ENCODE data around the gene ZNF254.
"Not testable (repeated sequence)": the region's sequence is repeated elsewhere in the genome, so short reads cannot be mapped to it uniquely, and the experiment has no call there.

The ZNF254 gene

DNA sequence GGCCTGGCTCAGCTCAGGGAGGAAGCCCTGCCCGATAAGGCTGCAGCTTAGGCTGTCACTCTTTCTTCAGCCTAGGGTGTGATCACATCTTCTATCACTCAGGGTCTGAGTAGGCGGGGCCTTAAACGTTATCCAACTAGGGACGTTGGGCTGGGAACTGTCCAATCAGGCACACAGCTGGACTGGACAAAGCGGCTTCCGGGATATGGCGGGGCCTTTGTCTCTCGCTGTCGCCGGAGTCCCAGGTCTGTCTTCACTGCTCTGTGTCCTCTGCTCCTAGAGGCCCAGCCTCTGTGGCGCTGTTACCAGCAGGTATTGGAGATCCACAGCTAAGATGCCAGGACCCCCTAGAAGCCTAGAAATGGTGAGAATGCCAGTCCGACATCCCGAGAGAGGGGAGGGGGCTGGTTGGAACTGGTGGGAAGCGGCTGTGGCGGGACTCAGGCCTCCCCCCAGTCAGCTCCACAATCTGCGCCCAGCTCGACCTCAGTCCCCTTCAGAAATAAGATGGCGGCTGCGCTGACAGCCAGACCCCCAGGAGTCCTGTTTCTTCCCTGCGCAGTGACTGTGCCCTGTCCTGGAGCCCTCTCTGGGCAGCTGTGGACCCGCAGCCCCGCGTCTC, at the start of gene ZNF254:
Gene ZNF254, plus strand, starts transcription at position 214 of the 622 bp plus-strand sequence. Its CDS starts 121 bp downstream, at position 335.
- DNase-seq: peak; percentile 87 to 89

DNA sequence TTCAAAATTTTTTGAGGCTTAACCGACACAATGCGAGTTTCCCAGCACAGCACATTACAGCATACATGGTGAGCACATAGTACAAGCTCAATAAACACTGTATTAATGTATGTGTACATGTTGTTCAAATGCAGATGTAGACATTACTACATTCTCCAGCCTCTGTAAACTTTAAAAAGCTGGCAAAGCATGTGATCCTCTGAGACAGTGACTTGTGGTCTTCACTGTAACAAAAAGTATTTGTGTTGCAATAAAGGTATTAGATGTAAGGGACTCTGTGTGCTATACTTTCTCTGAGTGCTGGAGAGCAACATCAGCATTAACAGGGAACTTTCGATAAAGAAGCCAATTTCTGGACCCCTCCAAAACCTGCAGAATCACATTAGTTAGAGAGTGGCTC, 46.4 kb upstream of the ZNF254 start:
- DNase-seq: no peak

DNA sequence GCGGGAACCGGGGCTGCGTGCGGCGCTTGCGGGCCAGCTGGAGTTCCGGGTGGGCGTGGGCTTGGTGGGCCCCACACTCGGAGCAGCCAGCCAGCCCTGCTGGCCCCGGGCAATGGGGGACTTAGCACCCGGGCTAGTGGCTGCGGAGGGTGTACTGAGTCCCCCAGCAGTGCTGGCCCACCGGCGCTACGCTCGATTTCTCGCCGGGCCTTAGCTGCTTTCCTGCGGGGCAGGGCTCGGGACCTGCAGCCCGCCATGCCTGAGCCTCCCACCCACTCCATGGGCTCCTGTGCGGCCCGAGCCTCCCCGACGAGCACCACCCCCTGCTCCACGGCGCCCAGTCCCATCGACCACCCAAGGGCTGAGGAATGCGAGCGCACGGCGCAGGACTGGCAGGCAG, 45.7 kb upstream of the ZNF254 start:
- DNase-seq: not testable (repeated sequence)

DNA sequence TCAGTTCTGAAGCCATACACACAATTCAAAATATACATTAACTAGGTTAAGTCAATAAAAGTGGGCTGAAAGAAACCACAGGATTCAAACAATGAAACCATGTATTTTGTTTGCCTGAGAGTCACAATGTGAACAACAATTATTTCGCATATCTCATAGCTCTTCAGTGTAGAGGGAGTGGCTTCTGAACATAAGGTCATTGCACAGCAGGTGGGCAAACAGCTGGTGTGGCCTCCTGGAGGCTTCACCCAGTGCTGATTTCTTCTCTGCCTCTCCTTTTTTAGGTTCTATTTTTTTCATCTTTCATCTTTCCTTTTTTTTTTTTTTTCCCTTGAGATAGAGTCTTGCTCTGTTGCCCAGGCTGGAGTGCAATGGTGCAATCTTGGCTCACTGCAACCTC, 40.4 kb upstream of the ZNF254 start:
- no peak for DNase-seq

DNA sequence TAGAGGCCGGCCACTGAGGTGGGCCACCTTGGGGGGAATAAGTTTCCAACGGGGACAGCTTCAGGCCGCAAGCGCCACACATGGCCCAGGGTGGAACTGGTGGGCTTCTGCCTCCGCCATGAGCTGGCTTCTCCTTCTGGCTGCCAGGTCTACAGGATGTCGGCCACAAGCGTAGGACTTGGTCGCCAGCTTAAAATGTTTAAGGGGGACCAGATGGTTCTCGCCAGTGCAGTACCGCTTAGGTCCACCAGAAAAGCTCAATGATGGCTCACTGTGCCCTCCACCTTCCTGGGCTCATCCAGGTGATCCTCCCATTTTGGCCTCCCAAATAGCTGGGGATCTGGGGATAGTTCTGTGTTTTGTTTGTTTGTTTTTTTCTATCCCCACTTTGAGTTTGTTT, 38.7 kb upstream of the ZNF254 start:
- DNase-seq: no peak

DNA sequence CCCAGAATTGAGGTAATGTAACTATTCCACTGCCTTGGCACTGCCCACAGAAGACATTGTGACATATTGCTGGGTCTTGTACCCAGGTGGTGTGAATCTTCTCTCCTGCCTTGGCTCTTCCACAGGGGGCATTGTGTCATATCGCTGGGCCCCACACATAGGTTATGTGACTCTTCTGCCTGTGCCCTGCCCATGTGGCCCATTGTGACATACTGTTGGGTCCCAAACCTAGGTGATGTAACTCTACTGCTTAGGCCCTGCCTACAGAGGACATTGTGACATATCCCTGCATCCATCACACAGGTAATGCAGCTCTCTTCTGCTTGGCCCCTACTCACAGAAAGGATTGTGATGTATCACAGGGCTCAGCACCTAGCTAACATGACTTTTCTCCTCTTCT, 37.5 kb upstream of the ZNF254 start:
- no peak for DNase-seq

DNA sequence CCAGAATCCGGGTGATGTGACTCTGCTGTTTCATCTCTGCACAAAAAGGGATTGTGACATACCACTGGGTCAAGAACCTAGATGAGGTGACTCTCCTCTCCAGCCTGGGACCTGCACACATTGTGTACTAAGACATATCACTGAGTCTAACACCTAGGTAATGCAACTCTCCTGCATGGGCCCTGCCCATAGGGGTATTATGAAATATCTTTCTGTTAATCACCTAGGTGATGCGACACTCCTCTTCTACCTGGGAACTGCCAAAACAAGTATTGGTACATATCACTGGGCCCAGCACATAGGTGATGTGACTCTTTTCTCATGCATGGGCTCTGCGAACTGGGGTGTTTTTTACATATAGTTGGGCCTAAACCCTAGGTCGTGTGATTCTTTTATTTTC, 35.5 kb upstream of the ZNF254 start:
- DNase-seq: no peak

DNA sequence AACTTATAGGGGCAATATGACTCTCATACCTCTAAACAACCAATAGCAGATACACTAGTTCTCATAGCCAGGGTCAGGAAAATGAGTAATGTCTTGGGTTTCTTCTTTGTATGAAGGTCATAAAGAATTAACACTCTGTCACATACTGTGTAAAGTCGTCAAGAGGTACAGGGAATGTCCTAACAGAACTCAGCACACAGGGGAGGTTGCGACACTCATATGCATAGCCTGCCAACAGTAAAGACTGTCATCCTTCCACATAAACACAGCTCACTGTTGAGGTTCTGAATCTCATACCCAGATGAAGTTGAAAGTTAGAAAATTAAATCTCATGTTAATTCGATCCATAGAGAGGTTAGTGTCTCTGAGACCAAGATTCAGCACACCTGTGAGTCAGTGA, 34.2 kb upstream of the ZNF254 start:
- no peak for DNase-seq

DNA sequence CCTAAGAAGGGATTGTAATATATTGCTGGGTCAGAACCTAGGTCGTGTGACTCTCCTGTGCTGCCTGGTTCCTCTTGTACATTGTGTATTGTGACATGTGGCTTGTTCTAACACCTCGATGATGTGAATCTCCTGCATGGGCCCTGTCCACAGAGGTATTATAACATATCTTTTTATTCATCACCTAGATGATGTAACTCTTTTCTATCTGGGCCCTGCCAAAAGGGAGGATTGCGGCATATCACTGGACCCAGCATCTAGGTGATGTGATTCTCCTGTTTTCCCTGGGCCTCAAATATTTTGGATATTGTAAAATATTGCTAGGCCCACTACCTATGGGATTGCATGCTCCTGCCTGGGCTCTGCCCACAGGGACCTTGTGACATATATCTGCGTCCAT, 33.4 kb upstream of the ZNF254 start:
- DNase-seq: no peak

DNA sequence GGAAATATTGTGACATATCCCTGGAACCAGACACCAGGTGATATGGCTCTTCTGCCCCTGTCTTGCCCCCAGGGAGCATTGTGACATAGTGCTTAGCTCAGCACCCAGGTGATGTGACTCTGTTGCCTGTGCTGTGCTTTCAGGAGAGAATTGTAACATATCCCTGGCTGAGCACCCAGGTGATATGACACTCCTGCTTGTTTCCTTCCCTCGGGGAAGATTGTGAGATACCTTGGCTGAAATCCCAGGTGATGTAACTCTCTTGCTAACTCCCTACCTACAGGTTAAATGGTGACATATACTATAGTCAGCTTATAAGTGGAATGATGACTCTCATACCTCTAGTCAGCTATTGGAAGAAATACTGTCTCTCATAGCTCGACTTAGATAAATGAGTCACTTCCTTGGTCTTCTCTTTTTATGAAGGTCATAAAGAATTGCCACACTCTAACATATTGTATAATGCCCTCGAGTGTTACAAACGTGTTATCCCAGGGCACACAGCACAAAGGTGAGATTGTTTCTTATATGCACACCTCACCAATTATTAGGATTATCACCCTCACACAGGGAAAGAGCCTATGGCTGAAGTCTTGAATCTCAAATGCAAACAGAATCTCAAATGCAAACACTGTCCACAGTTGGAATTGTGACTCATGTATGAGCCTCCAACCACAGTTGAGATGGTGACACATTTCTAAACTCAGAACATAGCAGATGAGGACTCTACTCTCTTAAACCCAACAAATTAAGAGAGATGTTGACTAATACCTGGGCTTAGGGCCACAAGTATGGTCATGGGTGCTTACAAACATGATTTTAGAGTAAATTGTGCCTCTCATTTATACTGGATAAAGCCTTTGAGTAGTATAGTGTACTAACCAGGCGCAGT, 32.7 kb upstream of the ZNF254 start:
- DNase-seq: no peak

DNA sequence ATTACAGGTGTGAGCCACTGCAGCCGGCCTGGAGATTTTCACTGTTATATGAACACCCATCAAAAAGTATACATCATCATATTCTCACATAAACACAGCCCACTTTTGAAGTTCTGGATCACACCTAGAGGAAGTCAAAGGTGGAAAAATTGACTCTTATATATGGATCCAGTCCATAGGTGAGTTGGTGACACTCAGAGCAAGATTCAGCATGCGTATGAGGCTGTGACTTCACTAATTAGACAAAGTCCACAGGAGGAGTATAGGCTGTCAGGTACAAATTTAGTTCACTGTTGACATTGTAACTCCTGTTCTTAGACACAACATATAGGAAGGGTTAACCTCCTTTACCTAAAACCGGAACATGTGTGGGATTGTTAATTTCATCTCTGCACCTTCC, 31.4 kb upstream of the ZNF254 start:
- no peak for DNase-seq

DNA sequence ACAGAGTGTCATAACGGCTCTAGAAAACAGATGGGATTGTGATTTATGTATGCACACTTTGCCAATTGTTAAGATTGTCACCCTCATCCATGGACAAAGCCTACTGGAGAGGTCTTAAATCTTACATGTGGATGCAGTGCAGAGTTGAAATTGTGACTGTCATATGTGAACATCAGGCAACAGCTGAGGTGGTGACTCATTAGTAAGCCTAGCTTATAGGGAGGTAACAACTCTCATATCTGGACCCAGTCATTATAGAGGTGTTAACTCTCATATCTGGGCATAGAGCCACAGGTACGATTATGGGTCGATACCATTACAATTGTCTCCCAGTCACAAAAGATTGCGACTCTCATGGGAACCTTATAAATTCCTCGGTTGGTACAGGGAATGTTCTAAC, 29.8 kb upstream of the ZNF254 start:
- no peak for DNase-seq

DNA sequence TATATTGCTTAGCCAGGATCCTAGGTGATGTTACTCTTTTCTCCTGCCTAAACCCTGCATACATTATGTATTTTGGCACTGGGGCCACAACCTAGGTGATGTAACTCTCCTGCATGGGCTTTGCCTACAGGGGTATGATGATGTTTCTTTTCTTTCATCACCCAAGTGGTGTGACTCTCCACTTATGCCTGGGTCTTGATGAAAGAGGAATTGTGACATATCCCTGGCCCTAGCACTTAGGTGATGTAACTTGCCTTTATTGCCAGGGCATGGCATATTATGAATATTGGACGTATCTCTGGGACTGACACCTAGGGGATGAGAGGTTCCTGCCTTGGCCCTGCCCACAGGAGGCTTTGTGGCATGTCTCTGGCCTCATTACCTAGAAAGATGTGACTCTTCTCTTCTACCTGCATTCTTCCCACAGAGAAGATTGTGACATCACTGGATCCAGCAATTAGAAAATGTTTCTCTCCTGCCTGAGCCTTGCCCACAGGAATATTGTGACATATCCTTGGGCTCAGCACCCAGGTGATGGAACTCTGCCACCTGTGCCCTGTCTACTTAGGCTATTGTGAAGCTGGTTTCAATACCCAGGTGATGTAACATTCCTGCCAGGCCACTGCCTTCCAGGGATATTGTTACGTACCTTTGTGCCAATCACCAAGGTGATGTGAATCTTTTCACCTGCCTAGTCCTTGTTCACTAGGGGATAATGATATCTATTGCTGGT, 27.3 kb upstream of the ZNF254 start:
- DNase-seq: no peak

DNA sequence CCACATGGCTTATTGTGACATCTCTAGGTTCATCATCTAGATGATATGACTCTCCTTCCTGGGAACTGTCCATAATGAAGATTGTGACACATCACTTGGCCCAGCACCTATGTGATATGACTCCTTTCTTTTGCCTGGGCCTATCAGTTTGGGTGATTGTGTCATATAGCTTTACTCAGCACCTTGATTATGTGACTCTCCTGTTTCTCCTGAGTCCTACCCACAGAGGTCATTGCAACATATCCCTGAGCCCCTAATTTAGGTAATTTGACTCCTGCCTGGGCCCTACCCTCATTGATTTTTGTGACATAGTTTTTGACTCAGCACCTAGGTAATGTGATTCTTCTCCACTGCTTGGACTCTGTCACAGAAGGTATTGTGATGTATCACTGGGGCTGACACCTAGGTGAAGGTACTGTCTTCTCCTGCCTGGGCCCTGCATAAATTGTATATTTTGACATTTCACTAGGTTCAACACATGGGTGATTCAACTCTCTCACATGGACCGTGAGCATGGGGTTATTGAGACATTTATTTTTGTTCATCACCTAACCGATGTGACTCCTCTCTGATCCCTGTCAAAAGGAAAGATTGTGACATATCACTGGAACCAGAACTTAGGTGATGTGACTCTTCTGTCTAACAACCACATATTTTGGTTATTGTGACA, 26.2 kb upstream of the ZNF254 start:
- DNase-seq: no peak

DNA sequence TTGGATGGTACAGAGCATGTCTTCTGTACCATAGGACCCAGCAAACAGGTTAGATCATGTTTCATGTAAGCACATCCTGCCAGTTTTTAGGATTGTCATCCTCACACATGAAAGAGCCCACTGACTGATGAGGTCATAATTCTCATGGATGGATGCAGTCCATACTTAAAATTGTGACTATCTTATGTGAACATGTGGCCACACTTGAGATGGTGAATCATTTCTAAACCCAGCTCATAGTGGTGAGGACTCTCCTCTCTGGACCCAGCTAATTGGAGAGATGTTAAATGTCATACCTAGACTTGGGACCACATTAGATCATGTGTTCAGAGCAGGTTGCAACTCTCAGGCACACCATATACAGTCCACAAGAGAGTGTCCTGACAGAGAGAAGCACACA, 24.8 kb upstream of the ZNF254 start:
- DNase-seq: no peak

DNA sequence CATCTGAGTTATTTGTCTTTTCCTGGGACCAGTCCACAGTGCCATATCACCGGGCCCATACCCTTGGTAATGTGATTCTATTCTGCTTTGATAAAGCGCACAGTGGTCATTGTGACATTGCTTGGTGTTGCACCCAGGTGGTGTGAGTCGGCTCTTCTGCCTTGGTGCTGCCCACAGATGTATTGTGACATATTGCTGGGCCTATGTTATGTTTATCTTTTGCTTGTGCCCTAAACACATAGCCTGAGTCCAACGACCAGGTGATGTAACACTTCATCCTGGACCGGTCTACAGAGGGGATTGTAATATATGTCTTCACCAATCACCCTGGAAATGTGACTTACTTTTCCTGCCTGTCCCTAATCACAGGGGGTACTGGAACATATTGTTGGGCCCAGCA, 23.7 kb upstream of the ZNF254 start:
- DNase-seq: no peak

DNA sequence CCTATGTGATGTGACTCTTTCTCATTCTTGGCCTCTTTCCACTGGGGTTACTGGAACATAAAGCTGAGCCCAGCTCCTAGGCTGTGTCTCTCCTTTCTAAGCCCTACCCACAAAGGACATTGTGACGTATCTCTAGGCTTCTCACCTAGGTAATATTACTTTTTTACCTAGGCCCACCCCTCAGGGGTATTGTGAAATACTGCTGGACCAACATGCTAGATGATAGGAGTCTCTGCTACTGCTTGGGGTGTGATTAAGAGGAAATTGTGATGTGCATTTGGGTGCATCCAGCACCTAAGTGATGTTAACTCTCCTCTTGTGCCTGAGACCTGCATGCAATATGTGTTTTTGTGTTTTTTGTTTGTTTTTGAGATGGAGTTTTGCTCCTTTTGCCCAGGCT, 22.8 kb upstream of the ZNF254 start:
- DNase-seq: no peak

DNA sequence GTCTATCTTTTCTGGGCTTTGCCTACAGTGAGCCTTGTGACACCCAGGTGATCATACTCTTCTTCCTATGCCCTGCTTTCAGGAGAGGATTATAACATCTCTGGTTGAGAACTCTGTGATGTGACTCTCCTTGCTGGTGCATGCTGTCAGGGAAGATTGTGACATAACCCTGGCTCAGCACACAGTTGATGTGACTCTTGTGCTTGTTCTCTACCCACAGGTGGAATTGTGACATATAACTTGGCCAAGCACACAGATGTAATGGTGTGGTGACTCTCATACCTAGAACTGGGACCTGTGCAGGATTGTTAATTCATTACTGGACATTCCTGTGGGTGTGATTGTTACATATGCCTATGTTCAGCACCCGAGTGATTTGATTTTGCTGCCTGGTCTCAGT, 21.7 kb upstream of the ZNF254 start:
- DNase-seq: no peak

DNA sequence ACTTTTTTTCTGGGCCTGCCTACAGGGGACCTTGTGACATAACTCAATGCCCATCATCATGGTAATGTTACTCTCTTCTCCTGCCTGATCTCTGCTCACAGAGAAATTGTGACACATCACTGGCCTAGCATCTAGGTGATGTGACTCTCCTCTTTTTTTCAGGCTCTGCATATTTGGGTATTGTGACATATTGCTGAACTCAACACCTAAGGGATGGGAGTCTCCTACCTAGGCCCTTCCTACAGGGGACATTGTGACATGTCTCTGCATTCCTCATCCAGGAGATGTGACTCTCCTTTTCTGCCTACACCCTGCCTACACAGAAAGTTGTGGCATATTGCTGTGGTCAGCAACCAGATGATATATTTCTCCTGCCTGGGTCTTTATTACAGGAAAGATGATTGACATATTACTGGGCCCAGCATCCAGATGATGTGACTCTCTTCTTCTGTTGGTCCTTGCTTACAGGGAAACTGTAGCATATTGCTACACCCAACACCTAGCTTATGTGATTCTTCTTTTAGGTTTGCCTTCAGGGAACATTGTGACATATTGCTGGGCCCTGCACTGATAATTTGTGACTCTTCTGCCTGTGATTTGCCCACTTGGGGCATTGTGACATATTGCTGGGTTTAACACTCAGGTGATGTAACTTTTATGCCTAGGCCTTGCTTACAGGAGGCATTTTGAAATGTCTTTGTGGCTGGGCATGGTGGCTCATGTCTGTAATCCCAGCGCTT, 21.0 kb upstream of the ZNF254 start:
- DNase-seq: no peak

DNA sequence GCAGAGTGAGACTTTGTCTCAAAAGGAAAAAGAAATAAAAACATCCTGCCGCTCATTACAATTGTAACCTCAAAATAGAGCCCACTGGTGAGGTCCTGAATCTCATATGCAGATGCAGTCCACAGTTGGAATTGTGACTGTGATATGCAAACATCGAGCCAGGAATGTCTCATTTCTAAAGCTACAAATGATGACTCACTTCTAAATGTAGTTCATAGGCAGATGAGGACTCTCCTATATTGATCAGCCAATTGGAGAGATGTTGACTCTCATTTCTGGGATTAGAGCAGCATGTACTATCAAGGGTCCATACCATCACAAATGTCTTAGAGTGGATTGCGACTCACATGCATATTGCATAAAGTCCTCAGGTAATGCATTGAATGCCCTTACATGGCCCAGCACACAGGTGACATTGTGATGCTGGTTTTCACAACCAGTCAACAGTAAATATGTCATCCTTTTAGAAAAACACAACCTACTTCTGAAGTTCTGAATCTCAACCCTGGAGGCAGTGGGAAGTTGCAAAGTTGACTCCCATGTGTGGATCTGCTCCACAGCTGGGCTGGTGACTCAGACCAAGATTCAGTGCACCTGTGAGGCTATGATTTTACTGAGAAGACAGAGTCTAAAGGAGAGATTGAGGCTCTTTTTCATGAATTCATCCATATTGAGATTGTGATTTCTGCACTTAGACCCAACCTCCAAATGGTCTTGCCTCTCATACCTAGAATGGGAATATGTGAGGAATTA, 16.9 kb upstream of the ZNF254 start:
- no peak for DNase-seq

DNA sequence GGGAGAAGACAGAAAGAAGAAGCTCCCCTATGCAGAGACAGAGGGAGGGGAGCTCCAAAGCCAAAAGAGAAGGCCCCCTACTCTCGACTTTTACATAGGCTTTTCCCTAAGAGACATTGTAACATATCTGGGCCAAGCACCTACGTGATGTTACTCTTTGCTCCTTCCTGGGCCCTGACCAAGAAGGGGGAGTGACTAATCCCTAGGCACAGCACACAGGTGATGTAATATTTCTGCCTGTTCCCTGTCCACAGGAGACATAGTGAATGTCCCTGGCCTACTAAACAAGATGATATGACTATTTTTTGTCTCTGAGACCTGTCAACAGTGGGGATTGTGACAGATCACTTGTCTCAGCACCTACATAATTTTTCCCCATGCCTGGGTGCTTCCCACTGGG, 15.9 kb upstream of the ZNF254 start:
- no peak for DNase-seq

DNA sequence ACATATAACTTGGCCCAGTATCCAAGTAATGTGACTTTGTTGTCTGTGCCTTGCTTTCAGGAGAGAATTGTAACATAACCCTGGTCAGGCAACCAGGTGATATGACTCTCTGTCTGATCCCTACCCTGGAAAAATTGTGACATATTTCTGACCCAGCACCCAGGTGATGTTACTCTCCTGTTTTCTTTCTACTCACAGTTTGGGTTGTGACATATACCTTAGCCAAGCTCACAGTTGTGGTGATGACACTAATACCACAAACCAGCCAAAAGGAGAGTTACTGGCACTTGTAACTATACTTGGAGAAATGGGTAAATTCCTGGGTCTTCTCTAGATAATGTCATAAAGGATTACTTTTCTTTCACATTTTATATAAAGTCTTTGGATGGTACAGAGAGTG, 14.3 kb upstream of the ZNF254 start:
- DNase-seq: no peak
